ENCODE results near the gene H2BK1. TPM values are rescaled to one million over a fixed set of nuclear protein-coding genes. Genes with fewer than 3 reads are reported as not detected.
A peak's percentile ranks its signal among the peaks of the same experiment; 100 is the strongest.

The H2BK1 gene
- total and polyA plus RNA-seq, 2 of the 13 experiments (the other 11 are each of a cell fraction or from before 2014, with no cell fraction given), result not detected

DNA sequence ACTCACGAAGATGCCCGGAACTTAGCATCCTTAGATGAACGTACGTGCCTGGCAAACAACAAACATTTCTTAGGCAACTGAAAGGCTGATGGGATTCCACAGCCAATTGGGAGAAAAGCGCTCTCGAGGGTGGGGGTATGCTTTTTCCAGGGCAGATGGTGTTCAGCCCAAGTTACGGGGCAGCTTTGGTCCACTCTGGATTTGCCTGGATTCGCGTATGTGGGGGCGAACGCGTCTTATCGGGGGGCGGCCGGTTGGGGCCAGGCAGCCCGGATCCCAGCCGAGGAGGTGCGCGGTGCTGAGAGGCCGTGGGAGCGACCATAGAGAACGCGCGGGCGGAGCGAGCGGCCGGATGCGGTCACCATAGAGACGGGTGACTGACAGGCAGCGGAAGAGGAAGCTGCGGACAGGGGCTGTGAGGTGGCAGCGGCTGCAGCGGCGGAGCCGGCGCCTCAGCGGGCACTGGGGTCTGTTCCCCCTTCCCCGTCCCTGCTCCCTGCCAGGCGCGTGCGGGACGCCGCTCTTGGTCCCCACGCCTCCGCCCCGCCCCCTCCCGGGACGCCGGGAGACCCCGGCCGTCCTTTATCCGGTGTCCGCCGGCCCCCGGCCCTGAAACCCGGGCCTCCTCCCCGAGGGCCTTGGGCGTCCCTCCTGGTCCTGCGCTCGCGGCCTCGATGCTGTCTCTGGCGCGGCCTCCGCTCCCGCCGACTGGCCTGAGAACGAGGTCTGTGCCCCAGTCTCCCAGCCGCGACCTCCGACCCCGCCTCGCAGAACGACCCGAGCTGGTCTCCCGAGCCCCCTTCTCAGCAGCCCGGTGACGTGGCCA is 22.0 kb upstream of the H2BK1 start, which contains the start of gene CHPF2 (continued):
- TF ChIP-seq, protein P1, sequence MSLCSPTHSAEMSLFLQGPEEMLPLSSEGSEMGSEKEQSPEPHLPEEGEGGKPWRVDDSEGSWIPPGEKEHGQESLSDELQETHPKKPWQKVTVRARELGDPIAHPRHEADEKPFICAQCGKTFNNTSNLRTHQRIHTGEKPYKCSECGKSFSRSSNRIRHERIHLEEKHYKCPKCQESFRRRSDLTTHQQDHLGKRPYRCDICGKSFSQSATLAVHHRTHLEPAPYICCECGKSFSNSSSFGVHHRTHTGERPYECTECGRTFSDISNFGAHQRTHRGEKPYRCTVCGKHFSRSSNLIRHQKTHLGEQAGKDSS (CRISPR knock-in tag; IDR thresholded peaks at IDR 0.05; ENCODE audit: borderline replicate concordance, low read depth), result no peak
- no peak for TF ChIP-seq ZNF33A (CRISPR knock-in tag; IDR thresholded peaks at IDR 0.05; ENCODE audit: borderline replicate concordance)
- TF ChIP-seq, protein P2, sequence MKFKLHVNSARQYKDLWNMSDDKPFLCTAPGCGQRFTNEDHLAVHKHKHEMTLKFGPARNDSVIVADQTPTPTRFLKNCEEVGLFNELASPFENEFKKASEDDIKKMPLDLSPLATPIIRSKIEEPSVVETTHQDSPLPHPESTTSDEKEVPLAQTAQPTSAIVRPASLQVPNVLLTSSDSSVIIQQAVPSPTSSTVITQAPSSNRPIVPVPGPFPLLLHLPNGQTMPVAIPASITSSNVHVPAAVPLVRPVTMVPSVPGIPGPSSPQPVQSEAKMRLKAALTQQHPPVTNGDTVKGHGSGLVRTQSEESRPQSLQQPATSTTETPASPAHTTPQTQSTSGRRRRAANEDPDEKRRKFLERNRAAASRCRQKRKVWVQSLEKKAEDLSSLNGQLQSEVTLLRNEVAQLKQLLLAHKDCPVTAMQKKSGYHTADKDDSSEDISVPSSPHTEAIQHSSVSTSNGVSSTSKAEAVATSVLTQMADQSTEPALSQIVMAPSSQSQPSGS (CRISPR knock-in tag; IDR thresholded peaks at IDR 0.05), result no peak; the same call in 1 of the 2 replicates
- TF ChIP-seq, protein P3, sequence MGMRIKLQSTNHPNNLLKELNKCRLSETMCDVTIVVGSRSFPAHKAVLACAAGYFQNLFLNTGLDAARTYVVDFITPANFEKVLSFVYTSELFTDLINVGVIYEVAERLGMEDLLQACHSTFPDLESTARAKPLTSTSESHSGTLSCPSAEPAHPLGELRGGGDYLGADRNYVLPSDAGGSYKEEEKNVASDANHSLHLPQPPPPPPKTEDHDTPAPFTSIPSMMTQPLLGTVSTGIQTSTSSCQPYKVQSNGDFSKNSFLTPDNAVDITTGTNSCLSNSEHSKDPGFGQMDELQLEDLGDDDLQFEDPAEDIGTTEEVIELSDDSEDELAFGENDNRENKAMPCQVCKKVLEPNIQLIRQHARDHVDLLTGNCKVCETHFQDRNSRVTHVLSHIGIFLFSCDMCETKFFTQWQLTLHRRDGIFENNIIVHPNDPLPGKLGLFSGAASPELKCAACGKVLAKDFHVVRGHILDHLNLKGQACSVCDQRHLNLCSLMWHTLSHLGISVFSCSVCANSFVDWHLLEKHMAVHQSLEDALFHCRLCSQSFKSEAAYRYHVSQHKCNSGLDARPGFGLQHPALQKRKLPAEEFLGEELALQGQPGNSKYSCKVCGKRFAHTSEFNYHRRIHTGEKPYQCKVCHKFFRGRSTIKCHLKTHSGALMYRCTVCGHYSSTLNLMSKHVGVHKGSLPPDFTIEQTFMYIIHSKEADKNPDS (CRISPR knock-in tag; IDR thresholded peaks at IDR 0.05), result no peak
- TF ChIP-seq SMYD3 (CRISPR knock-in tag; IDR thresholded peaks at IDR 0.05), result no peak
- no peak for TF ChIP-seq HNRNPH1 (optimal IDR thresholded peaks at IDR 0.05; ENCODE audit: low read depth, low read length)
- TF ChIP-seq ZBTB42 (CRISPR knock-in tag; IDR thresholded peaks at IDR 0.05), result no peak
- TF ChIP-seq, protein P4, sequence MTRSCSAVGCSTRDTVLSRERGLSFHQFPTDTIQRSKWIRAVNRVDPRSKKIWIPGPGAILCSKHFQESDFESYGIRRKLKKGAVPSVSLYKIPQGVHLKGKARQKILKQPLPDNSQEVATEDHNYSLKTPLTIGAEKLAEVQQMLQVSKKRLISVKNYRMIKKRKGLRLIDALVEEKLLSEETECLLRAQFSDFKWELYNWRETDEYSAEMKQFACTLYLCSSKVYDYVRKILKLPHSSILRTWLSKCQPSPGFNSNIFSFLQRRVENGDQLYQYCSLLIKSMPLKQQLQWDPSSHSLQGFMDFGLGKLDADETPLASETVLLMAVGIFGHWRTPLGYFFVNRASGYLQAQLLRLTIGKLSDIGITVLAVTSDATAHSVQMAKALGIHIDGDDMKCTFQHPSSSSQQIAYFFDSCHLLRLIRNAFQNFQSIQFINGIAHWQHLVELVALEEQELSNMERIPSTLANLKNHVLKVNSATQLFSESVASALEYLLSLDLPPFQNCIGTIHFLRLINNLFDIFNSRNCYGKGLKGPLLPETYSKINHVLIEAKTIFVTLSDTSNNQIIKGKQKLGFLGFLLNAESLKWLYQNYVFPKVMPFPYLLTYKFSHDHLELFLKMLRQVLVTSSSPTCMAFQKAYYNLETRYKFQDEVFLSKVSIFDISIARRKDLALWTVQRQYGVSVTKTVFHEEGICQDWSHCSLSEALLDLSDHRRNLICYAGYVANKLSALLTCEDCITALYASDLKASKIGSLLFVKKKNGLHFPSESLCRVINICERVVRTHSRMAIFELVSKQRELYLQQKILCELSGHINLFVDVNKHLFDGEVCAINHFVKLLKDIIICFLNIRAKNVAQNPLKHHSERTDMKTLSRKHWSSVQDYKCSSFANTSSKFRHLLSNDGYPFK (CRISPR knock-in tag; IDR thresholded peaks at IDR 0.05; ENCODE audit: borderline replicate concordance), result no peak; the same call in 1 of the 2 replicates
- TF ChIP-seq, protein P5, sequence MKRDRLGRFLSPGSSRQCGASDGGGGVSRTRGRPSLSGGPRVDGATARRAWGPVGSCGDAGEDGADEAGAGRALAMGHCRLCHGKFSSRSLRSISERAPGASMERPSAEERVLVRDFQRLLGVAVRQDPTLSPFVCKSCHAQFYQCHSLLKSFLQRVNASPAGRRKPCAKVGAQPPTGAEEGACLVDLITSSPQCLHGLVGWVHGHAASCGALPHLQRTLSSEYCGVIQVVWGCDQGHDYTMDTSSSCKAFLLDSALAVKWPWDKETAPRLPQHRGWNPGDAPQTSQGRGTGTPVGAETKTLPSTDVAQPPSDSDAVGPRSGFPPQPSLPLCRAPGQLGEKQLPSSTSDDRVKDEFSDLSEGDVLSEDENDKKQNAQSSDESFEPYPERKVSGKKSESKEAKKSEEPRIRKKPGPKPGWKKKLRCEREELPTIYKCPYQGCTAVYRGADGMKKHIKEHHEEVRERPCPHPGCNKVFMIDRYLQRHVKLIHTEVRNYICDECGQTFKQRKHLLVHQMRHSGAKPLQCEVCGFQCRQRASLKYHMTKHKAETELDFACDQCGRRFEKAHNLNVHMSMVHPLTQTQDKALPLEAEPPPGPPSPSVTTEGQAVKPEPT (CRISPR knock-in tag; IDR thresholded peaks at IDR 0.05; ENCODE audit: low read depth), result no peak
- TF ChIP-seq ZSCAN12 (CRISPR knock-in tag; IDR thresholded peaks at IDR 0.05), result no peak
- no peak for TF ChIP-seq ZNF10 (CRISPR knock-in tag; IDR thresholded peaks at IDR 0.05; ENCODE audit: borderline replicate concordance, low read depth)
- TF ChIP-seq ZFP90 (CRISPR knock-in tag; IDR thresholded peaks at IDR 0.05; ENCODE audit: borderline replicate concordance), result no peak
- no peak for TF ChIP-seq ZNF546 (CRISPR knock-in tag; conservative IDR thresholded peaks at IDR 0.05)
- peak; percentile 15; the same call in 1 of the 2 replicates for TF ChIP-seq KDM5B (CRISPR knock-in tag; IDR thresholded peaks at IDR 0.05; ENCODE audit: borderline replicate concordance)
- TF ChIP-seq, protein P6, sequence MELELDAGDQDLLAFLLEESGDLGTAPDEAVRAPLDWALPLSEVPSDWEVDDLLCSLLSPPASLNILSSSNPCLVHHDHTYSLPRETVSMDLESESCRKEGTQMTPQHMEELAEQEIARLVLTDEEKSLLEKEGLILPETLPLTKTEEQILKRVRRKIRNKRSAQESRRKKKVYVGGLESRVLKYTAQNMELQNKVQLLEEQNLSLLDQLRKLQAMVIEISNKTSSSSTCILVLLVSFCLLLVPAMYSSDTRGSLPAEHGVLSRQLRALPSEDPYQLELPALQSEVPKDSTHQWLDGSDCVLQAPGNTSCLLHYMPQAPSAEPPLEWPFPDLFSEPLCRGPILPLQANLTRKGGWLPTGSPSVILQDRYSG (CRISPR knock-in tag; IDR thresholded peaks at IDR 0.05), result no peak
- no peak for TF ChIP-seq FOXP1 (IDR thresholded peaks at IDR 0.05)
- TF ChIP-seq FOXP1 (CRISPR knock-in tag; IDR thresholded peaks at IDR 0.05), result no peak
- TF ChIP-seq POLR2AphosphoS5 (IDR thresholded peaks at IDR 0.05; ENCODE audit: low read depth, low read length), result peak; percentile 69
- TF ChIP-seq KMT2A (CRISPR knock-in tag; IDR thresholded peaks at IDR 0.05), result peak; percentile 89
